ENCODE data around the gene CLIC6.
"Not testable (repeated sequence)": the region's sequence is repeated elsewhere in the genome, so short reads cannot be mapped to it uniquely, and the experiment has no call there.

The CLIC6 gene

DNA sequence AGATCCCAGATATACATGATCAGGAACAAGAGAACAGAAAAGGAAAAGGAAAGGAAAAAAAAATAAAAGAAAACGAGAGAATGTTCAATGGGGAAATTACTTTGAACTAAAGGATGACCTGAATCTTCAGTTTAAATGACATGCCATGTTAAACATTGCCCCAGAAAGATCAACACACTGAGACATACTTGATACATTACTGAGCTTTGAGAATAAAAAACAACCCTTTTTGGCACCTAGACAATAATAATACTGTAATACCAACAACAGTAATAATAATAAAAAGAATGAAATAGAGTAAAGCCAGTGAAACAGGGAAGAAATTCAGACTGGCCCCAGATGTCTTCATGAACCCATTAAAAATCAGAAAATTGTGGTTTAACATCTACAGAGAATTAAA is 44.8 kb downstream of the CLIC6 start:
- Histone ChIP-seq H2AFZ (ENCODE audit: low read length) (no peak overlapping the region), H3K4me3 (ENCODE audit: low read length in 2 of 2) (no peak overlapping the region), H2BK5ac (ENCODE audit: low read length) (no peak overlapping the region), H3K18ac (ENCODE audit: low read length) (no peak overlapping the region), H3K9me3 (replicated peaks in 1 of 2; ENCODE audit: control insufficient read depth in 2 of 2, insufficient read depth in 1 of 2, low read depth in 1 of 2, low read length in 2 of 2) (no peaks in the 10 kb centered on the region), H2BK120ac (ENCODE audit: low read depth, low read length) (no peak overlapping the region), H4K91ac (ENCODE audit: low read depth, low read length, poor library complexity) (no peak overlapping the region), H3K36me3 (replicated peaks in 1 of 2; ENCODE audit: control insufficient read depth in 2 of 2, insufficient read depth in 2 of 2, low read length in 2 of 2) (no peaks in the 10 kb centered on the region), H3K79me1 (ENCODE audit: low read depth, low read length) (no peaks in the 10 kb centered on the region), H2BK12ac (ENCODE audit: low read length) (no peak overlapping the region), H3K14ac (ENCODE audit: low read length) (no peak overlapping the region), H2AK5ac (ENCODE audit: low read depth, low read length) (no peak overlapping the region), H4K8ac (ENCODE audit: low read depth, low read length) (no peak overlapping the region), H2BK15ac (ENCODE audit: low read length) (no peak overlapping the region), H3K4ac (ENCODE audit: low read length) (no peak overlapping the region), H3K27ac (replicated peaks; ENCODE audit: low read length) (no peak overlapping the region), H3K23ac (ENCODE audit: low read depth, low read length, poor library complexity) (no peak overlapping the region), H3K4me2 (ENCODE audit: insufficient read depth, low read length, poor library complexity, severe bottlenecking) (no peak overlapping the region), H3K4me1 (ENCODE audit: control insufficient read depth in 2 of 2, insufficient read depth in 1 of 2, low read depth in 1 of 2, low read length in 2 of 2) (peaks cover 0 to 5% of the 10 kb centered on the region in 2 donors), H3K9ac (ENCODE audit: low read depth, low read length, poor library complexity) (no peak overlapping the region), H3K27me3 (ENCODE audit: control insufficient read depth in 3 of 3, insufficient read depth in 3 of 3, low read depth in 1 of 3, low read length in 3 of 3) (peaks cover 0 to 2% (median 0%) of the 10 kb centered on the region in 3 experiments)
- WGBS, 2 donors (ENCODE audit: extremely low coverage in 2 of 2, insufficient read length in 2 of 2, insufficient replicate concordance in 1 of 2) = no CpG with 5 or more reads among the region's 1 CpG
- no peak for DNase-seq (ENCODE audit: low spot score)

DNA sequence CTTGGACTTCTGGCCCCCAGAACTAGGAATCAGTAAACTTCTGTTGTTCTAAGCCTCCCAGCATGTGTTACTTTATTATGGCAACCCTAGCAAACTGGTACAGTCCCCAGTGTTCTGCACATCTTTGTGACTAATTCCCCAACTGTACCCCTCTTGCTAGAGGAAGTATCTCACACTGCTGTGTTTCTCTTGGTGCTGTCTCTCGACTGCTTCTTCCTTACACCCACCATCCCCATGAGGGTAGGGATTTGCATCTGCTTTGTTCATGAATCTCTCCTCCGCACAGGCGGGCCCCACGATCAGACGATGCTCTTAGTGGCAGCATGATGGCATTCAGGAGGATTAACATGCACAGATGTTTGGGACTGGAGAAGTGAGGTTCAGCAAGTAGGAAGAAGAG is 46.7 kb downstream of the CLIC6 start:
- no CpG with 5 or more reads among the region's 5 CpGs for WGBS, 2 donors (ENCODE audit: extremely low coverage in 2 of 2, insufficient read length in 2 of 2, insufficient replicate concordance in 1 of 2)
- Histone ChIP-seq H3K18ac (ENCODE audit: low read length) (no peak overlapping the region), H2BK15ac (ENCODE audit: low read length) (no peak overlapping the region), H3K9me3 (replicated peaks in 1 of 2; ENCODE audit: control insufficient read depth in 2 of 2, insufficient read depth in 1 of 2, low read depth in 1 of 2, low read length in 2 of 2) (no peaks in the 10 kb centered on the region), H3K27me3 (ENCODE audit: control insufficient read depth in 3 of 3, insufficient read depth in 3 of 3, low read depth in 1 of 3, low read length in 3 of 3) (peaks cover 0 to 2% (median 0%) of the 10 kb centered on the region in 3 experiments), H3K79me1 (ENCODE audit: low read depth, low read length) (no peaks in the 10 kb centered on the region), H2BK120ac (ENCODE audit: low read depth, low read length) (no peak overlapping the region), H3K27ac (replicated peaks; ENCODE audit: low read length) (no peak overlapping the region), H3K23ac (ENCODE audit: low read depth, low read length, poor library complexity) (no peak overlapping the region), H3K36me3 (replicated peaks in 1 of 2; ENCODE audit: control insufficient read depth in 2 of 2, insufficient read depth in 2 of 2, low read length in 2 of 2) (no peaks in the 10 kb centered on the region), H3K14ac (ENCODE audit: low read length) (no peak overlapping the region), H2BK12ac (ENCODE audit: low read length) (no peak overlapping the region), H3K9ac (ENCODE audit: low read depth, low read length, poor library complexity) (no peak overlapping the region), H2AFZ (ENCODE audit: low read length) (no peak overlapping the region), H3K4ac (ENCODE audit: low read length) (no peak overlapping the region), H2BK5ac (ENCODE audit: low read length) (no peak overlapping the region), H2AK5ac (ENCODE audit: low read depth, low read length) (no peak overlapping the region), H4K91ac (ENCODE audit: low read depth, low read length, poor library complexity) (no peak overlapping the region), H4K8ac (ENCODE audit: low read depth, low read length) (no peak overlapping the region), H3K4me3 (ENCODE audit: low read length in 2 of 2) (no peak overlapping the region), H3K4me2 (ENCODE audit: insufficient read depth, low read length, poor library complexity, severe bottlenecking) (no peak overlapping the region), H3K4me1 (ENCODE audit: control insufficient read depth in 2 of 2, insufficient read depth in 1 of 2, low read depth in 1 of 2, low read length in 2 of 2) (peaks cover 0 to 5% of the 10 kb centered on the region in 2 donors)
- no peak for DNase-seq (ENCODE audit: low spot score)

DNA sequence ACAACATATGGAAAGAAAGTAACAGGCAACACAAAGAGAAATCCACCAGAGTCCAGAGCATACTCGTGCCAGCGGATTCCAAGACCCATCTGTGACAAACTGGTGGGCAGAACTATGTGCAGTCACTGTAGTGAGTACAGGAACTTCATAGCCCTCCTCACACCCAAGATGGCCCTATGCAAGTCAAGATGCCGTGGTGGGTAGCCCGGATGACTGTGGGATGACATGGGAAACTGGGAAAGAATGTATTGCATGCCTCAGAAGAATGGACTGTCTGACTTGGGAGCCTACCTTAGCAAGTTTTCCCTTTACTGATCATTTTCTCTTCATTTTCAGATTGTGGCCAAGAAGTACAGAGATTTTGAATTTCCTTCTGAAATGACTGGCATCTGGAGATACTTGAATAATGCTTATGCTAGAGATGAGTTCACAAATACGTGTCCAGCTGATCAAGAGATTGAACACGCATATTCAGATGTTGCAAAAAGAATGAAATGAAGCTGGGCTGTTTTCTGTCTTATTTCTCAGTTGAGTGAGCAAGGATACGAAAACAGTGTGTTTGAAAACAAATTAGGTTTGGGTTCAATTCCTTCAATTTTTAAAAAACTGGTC is 47.3 kb downstream of the CLIC6 start:
- no peak overlapping the region for H3K14ac ChIP-seq (ENCODE audit: low read length)
- no peak overlapping the region for H3K4ac ChIP-seq (ENCODE audit: low read length)
- H4K91ac ChIP-seq (ENCODE audit: low read depth, low read length, poor library complexity) = no peak overlapping the region
- H3K18ac ChIP-seq (ENCODE audit: low read length) = no peak overlapping the region
- H3K23ac ChIP-seq (ENCODE audit: low read depth, low read length, poor library complexity) = no peak overlapping the region
- no peak overlapping the region for H2BK15ac ChIP-seq (ENCODE audit: low read length)
- DNase-seq (ENCODE audit: low spot score) = no peak
- no peak overlapping the region for H2BK120ac ChIP-seq (ENCODE audit: low read depth, low read length)
- no peaks in the 10 kb centered on the region for H3K79me1 ChIP-seq (ENCODE audit: low read depth, low read length)
- no peak overlapping the region for H3K9ac ChIP-seq (ENCODE audit: low read depth, low read length, poor library complexity)
- peaks cover 0 to 2% (median 0%) of the 10 kb centered on the region in 3 experiments for H3K27me3 ChIP-seq (ENCODE audit: control insufficient read depth in 3 of 3, insufficient read depth in 3 of 3, low read depth in 1 of 3, low read length in 3 of 3)
- no peak overlapping the region for H2BK5ac ChIP-seq (ENCODE audit: low read length)
- H2AK5ac ChIP-seq (ENCODE audit: low read depth, low read length) = no peak overlapping the region
- no peaks in the 10 kb centered on the region for H3K9me3 ChIP-seq (replicated peaks in 1 of 2; ENCODE audit: control insufficient read depth in 2 of 2, insufficient read depth in 1 of 2, low read depth in 1 of 2, low read length in 2 of 2)
- H3K4me3 ChIP-seq (ENCODE audit: low read length in 2 of 2) = no peak overlapping the region
- H3K36me3 ChIP-seq (replicated peaks in 1 of 2; ENCODE audit: control insufficient read depth in 2 of 2, insufficient read depth in 2 of 2, low read length in 2 of 2) = no peaks in the 10 kb centered on the region
- H4K8ac ChIP-seq (ENCODE audit: low read depth, low read length) = no peak overlapping the region
- no peak overlapping the region for H2BK12ac ChIP-seq (ENCODE audit: low read length)
- H3K4me2 ChIP-seq (ENCODE audit: insufficient read depth, low read length, poor library complexity, severe bottlenecking) = no peak overlapping the region
- H2AFZ ChIP-seq (ENCODE audit: low read length) = no peak overlapping the region
- WGBS, 2 donors (ENCODE audit: extremely low coverage in 2 of 2, insufficient read length in 2 of 2, insufficient replicate concordance in 1 of 2) = no CpG with 5 or more reads among the region's 7 CpGs
- H3K27ac ChIP-seq (replicated peaks; ENCODE audit: low read length) = no peak overlapping the region
- peaks cover 0 to 5% of the 10 kb centered on the region in 2 donors for H3K4me1 ChIP-seq (ENCODE audit: control insufficient read depth in 2 of 2, insufficient read depth in 1 of 2, low read depth in 1 of 2, low read length in 2 of 2)

DNA sequence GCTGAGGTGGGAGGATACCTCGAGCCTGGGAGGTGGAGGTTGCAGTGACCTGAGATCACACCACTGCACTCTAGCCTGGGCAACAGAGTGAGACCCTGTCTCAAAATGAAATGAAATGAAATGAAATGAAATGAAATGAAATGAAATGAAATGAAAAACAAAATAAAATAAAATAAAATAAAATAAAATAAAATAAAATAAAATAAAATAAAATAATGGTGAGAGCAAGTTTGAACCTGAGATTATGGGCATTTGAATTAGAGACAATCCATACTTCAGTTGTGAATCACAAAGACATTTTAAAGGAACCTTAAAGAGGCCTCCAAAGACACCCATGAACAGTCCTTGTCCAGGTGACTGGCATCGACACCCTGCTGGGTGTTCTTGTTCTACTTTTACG is 49.7 kb downstream of the CLIC6 start:
- DNase-seq (ENCODE audit: low spot score); H2AFZ ChIP-seq (ENCODE audit: low read length); H3K14ac ChIP-seq (ENCODE audit: low read length); H2BK5ac ChIP-seq (ENCODE audit: low read length); H4K91ac ChIP-seq (ENCODE audit: low read depth, low read length, poor library complexity); H3K4me3 ChIP-seq (ENCODE audit: low read length in 2 of 2); H3K4me1 ChIP-seq (ENCODE audit: control insufficient read depth in 2 of 2, insufficient read depth in 1 of 2, low read depth in 1 of 2, low read length in 2 of 2); H3K79me1 ChIP-seq (ENCODE audit: low read depth, low read length); H3K27ac ChIP-seq (replicated peaks; ENCODE audit: low read length); H2BK15ac ChIP-seq (ENCODE audit: low read length); H3K4me2 ChIP-seq (ENCODE audit: insufficient read depth, low read length, poor library complexity, severe bottlenecking); H2AK5ac ChIP-seq (ENCODE audit: low read depth, low read length); H2BK120ac ChIP-seq (ENCODE audit: low read depth, low read length); H3K23ac ChIP-seq (ENCODE audit: low read depth, low read length, poor library complexity); H3K36me3 ChIP-seq (replicated peaks in 1 of 2; ENCODE audit: control insufficient read depth in 2 of 2, insufficient read depth in 2 of 2, low read length in 2 of 2); H3K9ac ChIP-seq (ENCODE audit: low read depth, low read length, poor library complexity); H4K8ac ChIP-seq (ENCODE audit: low read depth, low read length); H2BK12ac ChIP-seq (ENCODE audit: low read length); H3K27me3 ChIP-seq (ENCODE audit: control insufficient read depth in 3 of 3, insufficient read depth in 3 of 3, low read depth in 1 of 3, low read length in 3 of 3); H3K9me3 ChIP-seq (replicated peaks in 1 of 2; ENCODE audit: control insufficient read depth in 2 of 2, insufficient read depth in 1 of 2, low read depth in 1 of 2, low read length in 2 of 2); H3K18ac ChIP-seq (ENCODE audit: low read length); H3K4ac ChIP-seq (ENCODE audit: low read length): not testable (repeated sequence)
- WGBS, 2 donors (ENCODE audit: extremely low coverage in 2 of 2, insufficient read length in 2 of 2, insufficient replicate concordance in 1 of 2) = no CpG with 5 or more reads among the region's 3 CpGs

All from neuronal stem cell (in vitro differentiated cells).